Lower leg skin (tissue), 3 donors: ENCODE data around the gene NR0B1.

Experiments used
- CTCF ChIP-seq, 3 donors: fragments of 450-650 bp; IDR thresholded peaks; one replicate each; pipeline ENCODE4 v1.5.1; 2016; ENCODE audit warnings: antibody characterized with exemption in 3 of 3, mild to moderate bottlenecking in 3 of 3, moderate library complexity in 2 of 3
- POLR2A ChIP-seq, 2 donors: fragments of 450-650 bp; IDR thresholded peaks; one replicate each; pipeline ENCODE4 v1.6.1; 2016 to 2017; ENCODE audit warnings: antibody characterized with exemption in 2 of 2, mild to moderate bottlenecking in 1 of 2, moderate library complexity in 1 of 2

- no peak for TF ChIP-seq CTCF (IDR thresholded peaks at IDR 0.05)
- TF ChIP-seq POLR2A (IDR thresholded peaks at IDR 0.05) = no peak
Observed at GRCh38 chrX:30313322-30313721, 4.1 kb upstream of the NR0B1 start.
